HG03521 (cell line): ENCODE results near the gene ZCWPW2.
A peak's percentile ranks its signal among the peaks of the same experiment; 100 is the strongest.

ENCODE experiments used
- ATAC-seq: cut with Tn5 transposase; IDR thresholded peaks from one replicate; pipeline ENCODE4 v1.9.1; 2021; ENCODE audit warnings: mild to moderate bottlenecking, moderate library complexity; ENCODE audit not compliant: unreplicated experiment

Gene ZCWPW2, protein sequence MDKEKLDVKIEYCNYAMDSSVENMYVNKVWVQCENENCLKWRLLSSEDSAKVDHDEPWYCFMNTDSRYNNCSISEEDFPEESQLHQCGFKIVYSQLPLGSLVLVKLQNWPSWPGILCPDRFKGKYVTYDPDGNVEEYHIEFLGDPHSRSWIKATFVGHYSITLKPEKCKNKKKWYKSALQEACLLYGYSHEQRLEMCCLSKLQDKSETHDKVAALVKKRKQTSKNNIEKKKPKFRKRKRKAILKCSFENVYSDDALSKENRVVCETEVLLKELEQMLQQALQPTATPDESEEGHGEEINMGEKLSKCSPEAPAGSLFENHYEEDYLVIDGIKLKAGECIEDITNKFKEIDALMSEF

GRCh38 chr3:28348629-28349468 is at the start of gene ZCWPW2, which contains the start of gene AZI2:
ZCWPW2 (plus strand) TSS chr3:28348721; CDS start chr3:28413069, 64,348 bp downstream.
AZI2 (minus strand) TSS chr3:28348824; CDS start chr3:28340617, 8,207 bp downstream.
- peak; percentile 92 for ATAC-seq

DNA sequence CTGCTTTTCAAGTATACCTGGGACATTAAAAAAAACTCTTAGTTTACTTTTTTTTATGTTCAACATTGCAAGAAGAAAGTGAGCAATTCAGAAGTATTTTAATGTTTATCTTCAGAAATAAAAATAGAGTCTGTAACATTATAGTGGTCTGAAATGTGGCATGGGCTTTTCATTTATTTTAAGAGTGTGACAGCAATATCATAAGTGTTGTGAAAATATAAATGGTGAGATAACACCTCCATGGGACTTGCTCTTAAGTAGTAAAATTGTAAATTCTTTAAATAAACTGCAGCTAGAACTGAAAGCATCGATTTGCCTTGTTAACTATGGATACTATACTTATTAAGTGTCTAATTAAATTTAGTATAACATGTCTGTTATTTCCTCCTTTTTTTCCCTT is 48.8 kb upstream of the ZCWPW2 start:
- ATAC-seq: no peak

GRCh38 chr3:28300345-28300962 is 48.1 kb upstream of the ZCWPW2 start:
- ATAC-seq: no peak

- no peak for ATAC-seq
Measured at GRCh38 chr3:28301688-28302087, 46.8 kb upstream of the ZCWPW2 start.

DNA sequence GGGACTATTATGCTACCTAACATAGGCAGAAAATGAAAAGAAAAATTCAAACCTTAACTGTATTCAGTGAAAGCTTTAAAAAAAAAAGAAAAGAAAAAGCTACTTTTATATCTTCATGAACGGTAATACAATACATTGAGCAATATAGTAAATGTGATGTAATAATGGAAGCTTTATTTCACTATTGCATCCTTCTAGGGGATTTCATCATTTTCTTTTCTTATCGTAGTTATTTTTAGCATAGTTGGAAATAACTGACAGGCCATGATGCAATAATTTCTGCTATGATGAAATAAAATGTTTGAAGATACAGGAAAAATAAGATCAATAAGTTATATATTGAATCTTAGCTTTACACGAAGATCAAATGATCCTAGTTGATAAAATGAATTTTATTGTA is 40.3 kb upstream of the ZCWPW2 start:
- ATAC-seq: no peak

GRCh38 chr3:28315711-28316110 is 32.8 kb upstream of the ZCWPW2 start:
- no peak for ATAC-seq

GRCh38 chr3:28316226-28316625 is 32.3 kb upstream of the ZCWPW2 start:
- ATAC-seq: no peak

GRCh38 chr3:28317438-28318022 is 31.0 kb upstream of the ZCWPW2 start:
- peak; percentile 90 for ATAC-seq

- ATAC-seq: no peak
Measured at GRCh38 chr3:28320981-28321380, 27.5 kb upstream of the ZCWPW2 start.

DNA sequence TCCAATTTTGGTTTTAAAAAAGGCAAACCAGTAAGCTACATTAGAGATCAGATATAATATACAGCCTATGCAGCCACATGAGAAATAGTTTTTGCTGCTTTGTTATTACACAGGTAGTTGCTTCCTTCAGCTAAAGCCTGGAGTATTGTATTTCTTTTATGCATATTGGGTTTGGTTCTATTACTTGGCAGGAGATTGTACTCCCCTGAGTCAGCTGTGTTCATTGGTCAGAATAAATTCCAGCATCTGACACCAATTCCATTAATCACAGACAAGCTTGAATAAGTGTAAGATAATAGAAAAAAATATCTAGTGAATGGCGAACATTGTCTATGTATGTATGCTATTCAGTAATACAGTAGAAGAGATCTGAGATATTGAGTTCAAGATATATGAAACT is 26.1 kb upstream of the ZCWPW2 start:
- no peak for ATAC-seq

GRCh38 chr3:28326458-28326926 is 22.0 kb upstream of the ZCWPW2 start:
- peak; percentile 81 for ATAC-seq

DNA sequence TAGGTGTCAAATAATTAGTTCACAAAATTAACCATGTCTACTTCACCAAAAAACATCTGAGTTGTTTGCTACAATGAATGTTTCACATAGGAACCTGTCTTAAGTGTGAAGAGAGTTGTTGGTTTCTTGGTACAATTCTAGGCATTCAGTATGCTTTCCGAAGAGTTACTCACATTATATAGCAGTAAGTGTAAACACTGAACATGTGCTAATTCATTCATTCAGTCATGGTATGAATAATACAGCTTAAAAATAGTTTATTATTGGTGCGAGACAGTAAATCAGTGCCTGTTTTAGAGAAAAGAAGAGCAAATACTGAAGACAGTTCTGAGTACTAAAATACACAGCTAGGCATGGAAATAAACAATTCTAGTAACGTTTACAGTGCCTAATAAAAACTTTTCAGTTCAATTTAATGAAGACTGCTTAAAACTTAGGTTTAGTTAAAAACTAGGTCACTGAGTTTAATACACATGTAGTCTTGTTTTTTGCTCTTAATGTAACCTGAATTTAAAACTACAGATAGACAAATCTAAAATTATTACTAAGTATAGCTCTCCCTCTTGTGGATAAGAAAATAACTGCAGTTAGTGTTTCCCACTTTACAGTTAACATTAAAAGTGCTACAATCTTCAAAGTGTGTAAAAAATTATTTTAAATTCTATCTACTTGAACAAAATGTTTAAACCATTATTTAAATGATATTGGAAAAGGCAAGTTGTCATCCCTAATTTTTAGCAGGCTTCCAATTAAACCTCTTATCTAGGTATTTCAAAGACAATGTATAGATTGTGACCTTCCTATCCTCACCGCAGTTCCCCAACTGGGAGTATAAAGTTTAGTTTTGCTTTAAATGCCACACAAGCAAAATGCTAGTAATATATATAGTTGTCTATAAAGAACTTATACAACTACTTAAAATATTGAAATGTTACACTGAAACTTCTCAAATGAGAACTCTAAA is 20.1 kb upstream of the ZCWPW2 start:
- no peak for ATAC-seq

GRCh38 chr3:28334552-28334951 is 14.0 kb upstream of the ZCWPW2 start:
- no peak for ATAC-seq

- no peak for ATAC-seq
Measured at GRCh38 chr3:28335246-28335645, 13.3 kb upstream of the ZCWPW2 start.

- ATAC-seq: no peak
Measured at GRCh38 chr3:28337230-28337629, 11.3 kb upstream of the ZCWPW2 start.

GRCh38 chr3:28343144-28343543 is 5.4 kb upstream of the ZCWPW2 start:
- ATAC-seq: no peak

DNA sequence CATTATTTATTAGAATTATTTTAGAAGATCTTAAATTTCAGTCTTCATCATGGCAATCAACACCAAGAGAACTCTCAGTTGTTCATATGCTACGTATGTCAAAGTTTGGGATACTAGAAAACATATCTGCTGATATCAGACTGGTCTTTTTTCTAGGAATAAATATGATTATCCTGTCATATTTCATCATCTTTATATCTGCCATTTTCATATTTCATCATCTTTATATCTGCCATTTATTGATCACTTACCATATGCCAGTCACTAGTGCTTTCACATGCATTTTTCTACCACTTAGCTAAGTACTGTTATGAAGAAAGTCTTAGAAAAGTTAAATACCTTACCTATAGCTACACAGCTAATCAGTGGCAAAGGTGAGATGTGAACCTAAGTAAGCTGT is 2.8 kb upstream of the ZCWPW2 start:
- ATAC-seq: no peak

DNA sequence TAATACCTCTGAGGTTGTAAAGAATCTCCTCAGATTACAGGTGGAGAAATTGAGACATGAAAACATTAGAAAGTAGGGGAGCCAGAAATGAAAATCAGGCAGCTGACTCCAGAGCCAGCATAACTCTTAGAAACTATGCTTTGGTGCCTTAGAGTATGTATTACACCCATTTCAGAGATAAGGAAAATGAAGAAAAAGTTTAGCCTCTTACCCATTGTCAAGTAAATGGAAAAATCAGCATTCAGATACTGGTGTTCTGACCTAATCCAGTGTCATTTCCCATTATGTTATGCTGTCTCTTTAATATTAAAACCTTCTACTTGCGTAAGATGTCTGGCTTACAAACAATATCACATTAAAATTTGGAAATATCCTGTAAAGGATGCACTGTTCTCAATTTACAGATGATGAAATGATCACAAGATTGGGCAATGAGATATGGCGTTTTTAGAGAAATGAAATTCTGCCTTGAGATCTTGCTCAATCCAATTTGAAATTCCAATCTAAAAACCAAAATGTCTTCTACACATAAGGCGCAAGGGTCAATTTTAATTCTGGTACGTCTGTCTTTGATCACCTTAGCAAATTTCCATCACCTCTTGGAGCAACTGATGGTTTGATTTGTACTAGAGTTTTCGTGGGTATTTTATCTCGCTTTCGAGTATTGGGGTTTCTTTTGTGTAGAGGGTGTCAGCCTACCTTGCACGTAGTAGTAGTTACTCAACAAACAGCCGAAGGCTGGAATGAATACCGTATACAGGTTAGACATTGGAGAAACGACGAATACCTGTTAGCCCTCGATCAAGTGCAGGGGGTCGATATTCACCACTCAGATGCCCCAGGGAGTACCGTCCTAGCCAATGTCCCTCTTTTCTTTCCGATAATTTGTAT is 902 bp upstream of the ZCWPW2 start:
- no peak for ATAC-seq

- no peak for ATAC-seq
Measured at GRCh38 chr3:28348265-28348628, 274 bp upstream of the ZCWPW2 start.
